Lung (tissue), 12 donors: Measurements from ENCODE around the gene DOCK3. TPM values are rescaled to one million over a fixed set of nuclear protein-coding genes. Genes with fewer than 3 reads are reported as not detected.
"Not testable (repeated sequence)": the region's sequence is repeated elsewhere in the genome, so short reads cannot be mapped to it uniquely, and the experiment has no call there.

Source experiments
- ATAC-seq: fragments of 200-7000 bp; cut with Tn5 transposase; one replicate; pipeline ENCODE4 v1.9.1; 2020; ENCODE audit warnings: moderate number of reproducible peaks; ENCODE audit not compliant: insufficient read depth, low FRiP score
- DNase-seq, 3 donors: peaks; one replicate each; pipeline ENCODE4 v3.0.0-alpha.2; 2013 to 2017
- H3K27ac ChIP-seq, 2 donors: one replicate each; pipeline ENCODE4 v1.5.1; 2013; ENCODE audit warnings: mild to moderate bottlenecking in 2 of 2, moderate library complexity in 2 of 2, control low read depth in 1 of 2, inconsistent platforms in 1 of 2, low read depth in 1 of 2, low read length in 1 of 2
- H3K27me3 ChIP-seq, 3 donors: one replicate each; pipeline ENCODE4 v1.5.1; 2013; ENCODE audit warnings: low read length in 2 of 3; ENCODE audit not compliant: control insufficient read depth in 3 of 3, insufficient read depth in 3 of 3
- H3K36me3 ChIP-seq, 4 donors: one replicate each; pipeline ENCODE4 v1.5.1; 2013; ENCODE audit warnings: low read length in 4 of 4, mild to moderate bottlenecking in 1 of 4, moderate library complexity in 1 of 4; ENCODE audit not compliant: control insufficient read depth in 4 of 4, insufficient read depth in 4 of 4
- H3K4me1 ChIP-seq, 5 donors: one replicate each; pipeline ENCODE4 v1.5.1; 2013; ENCODE audit warnings: low read length in 5 of 5, mild to moderate bottlenecking in 2 of 5, moderate library complexity in 1 of 5; ENCODE audit not compliant: control insufficient read depth in 5 of 5, insufficient read depth in 5 of 5
- H3K4me3 ChIP-seq: one replicate; pipeline ENCODE4 v1.5.1; 2013; ENCODE audit warnings: mild to moderate bottlenecking, control low read depth, moderate library complexity
- H3K9ac ChIP-seq, 2 donors: one replicate each; pipeline ENCODE4 v1.5.1; 2013; ENCODE audit warnings: low read length in 2 of 2, control low read depth in 1 of 2; ENCODE audit not compliant: insufficient read depth in 1 of 2
- H3K9me3 ChIP-seq, 4 donors: one replicate each; pipeline ENCODE4 v1.5.1; 2013; ENCODE audit warnings: low read length in 3 of 4, mild to moderate bottlenecking in 1 of 4, moderate library complexity in 1 of 4; ENCODE audit not compliant: control insufficient read depth in 4 of 4, insufficient read depth in 3 of 4
- WGBS, 2 donors: extraction: QIAGEN DNeasy Blood & Tissue Kit; methylation state at CpG; one replicate each; pipeline ENCODE4 v1.1.7; 2013; 5-methylcytosine and 5-hydroxymethylcytosine counted together
- polyA plus RNA-seq, 2 donors: library from polyadenylated mRNA; stranded (reverse); fragments of 200-250 nt; gene quantifications; one replicate each; pipeline ENCODE4 v1.2.1, GENCODE V29; 2013
- total RNA-seq, 2 donors: library from RNA; depleted of rRNA in 1 of 2; stranded (reverse); fragments of >200 nt in 1 of 2; gene quantifications; one replicate each; pipeline ENCODE4 v1.2.1, GENCODE V29; 2014 to 2021
- TF ChIP-seq, protein P1 (sequence below): IDR thresholded peaks from 2 replicates; pipeline ENCODE4 v1.5.1; 2012; ENCODE audit warnings: mild to moderate bottlenecking; ENCODE audit errors: control extremely low read depth, extremely low read depth
- donor health status: control.
- donor health status: control.
- donor health status: Bipolar disorder and iron deficiency.
- donor health status: healthy.
- donor health status: DM: yes; HTN: yes; CAD: no.

DOCK3 gene
- total and polyA plus RNA-seq, 4 donors, result 0.06 to 1.4 (median 0.34) TPM

DNA sequence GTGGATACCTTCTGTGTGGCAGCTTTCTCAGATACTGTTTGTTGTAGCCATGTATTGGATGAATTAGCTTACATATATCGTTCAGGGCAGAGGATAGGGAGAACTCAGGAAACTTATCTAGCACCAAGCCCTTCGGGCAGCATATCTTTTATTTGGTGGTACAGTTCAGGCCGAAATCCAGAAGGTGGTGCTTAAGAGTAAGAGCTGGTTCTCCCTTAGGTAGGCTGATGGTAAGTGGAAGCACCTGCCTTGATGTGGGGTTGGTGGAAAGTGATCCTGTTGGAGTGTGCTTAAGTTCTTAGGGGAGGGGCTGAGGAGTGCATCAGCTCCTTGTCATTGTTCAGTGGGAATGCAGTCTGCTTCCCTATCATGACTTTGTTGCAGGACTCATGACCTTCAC lies 187.5 kb downstream of the DOCK3 start:
- TF ChIP-seq, protein P1, sequence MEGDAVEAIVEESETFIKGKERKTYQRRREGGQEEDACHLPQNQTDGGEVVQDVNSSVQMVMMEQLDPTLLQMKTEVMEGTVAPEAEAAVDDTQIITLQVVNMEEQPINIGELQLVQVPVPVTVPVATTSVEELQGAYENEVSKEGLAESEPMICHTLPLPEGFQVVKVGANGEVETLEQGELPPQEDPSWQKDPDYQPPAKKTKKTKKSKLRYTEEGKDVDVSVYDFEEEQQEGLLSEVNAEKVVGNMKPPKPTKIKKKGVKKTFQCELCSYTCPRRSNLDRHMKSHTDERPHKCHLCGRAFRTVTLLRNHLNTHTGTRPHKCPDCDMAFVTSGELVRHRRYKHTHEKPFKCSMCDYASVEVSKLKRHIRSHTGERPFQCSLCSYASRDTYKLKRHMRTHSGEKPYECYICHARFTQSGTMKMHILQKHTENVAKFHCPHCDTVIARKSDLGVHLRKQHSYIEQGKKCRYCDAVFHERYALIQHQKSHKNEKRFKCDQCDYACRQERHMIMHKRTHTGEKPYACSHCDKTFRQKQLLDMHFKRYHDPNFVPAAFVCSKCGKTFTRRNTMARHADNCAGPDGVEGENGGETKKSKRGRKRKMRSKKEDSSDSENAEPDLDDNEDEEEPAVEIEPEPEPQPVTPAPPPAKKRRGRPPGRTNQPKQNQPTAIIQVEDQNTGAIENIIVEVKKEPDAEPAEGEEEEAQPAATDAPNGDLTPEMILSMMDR, result no peak
- Histone ChIP-seq H3K27me3 (no peaks in the 10 kb centered on the region), H3K4me3 (no peak overlapping the region), H3K4me1 (no peaks in the 10 kb centered on the region), H3K9ac (no peak overlapping the region), H3K9me3 (no peaks in the 10 kb centered on the region), H3K27ac (no peak overlapping the region), H3K36me3 (no peaks in the 10 kb centered on the region)
- WGBS, 2 donors, result 83 to 87% methylated on average over 3 of the region's 3 CpGs
- ATAC-seq (no peak), DNase-seq (no peak)

DNA sequence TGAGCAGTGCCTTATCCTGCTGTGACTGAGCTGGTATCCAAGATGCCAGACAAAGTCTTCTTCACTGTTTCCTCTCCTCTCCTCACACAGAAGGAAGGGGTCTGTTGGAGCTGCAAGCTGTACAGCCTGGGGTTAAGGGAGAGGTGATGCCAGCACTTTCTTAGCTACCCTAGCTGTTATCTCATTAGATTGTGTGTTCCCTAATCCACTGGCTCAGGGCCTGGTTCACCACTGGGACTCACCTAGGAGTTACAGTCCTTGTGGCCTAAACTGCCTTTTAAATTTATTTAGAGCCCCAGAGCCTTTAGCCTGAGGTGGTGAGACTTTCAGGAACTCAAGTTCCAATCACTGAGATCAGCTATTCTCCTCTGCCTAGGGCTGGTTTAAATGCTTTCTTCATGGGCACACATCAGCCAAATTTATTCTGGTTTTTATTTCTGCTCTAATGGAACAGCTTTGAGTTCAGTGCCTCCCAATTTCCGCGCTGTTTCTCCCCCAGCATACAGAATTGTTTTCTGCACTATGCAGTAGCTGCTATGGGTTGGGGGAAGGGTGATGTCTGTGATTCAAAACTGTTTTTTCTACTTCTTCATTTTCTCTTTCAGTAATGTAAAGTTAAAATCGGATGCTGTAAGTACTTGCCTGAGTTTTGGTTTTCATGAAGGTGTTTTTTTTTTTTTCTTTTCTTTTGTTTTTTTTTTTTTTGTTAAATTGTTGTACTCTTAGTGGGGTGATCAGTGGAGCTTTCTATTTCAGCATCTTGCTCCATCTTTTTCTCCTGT lies 198.8 kb downstream of the DOCK3 start:
- Histone ChIP-seq H3K4me3 (no peak overlapping the region), H3K4me1 (no peaks in the 10 kb centered on the region), H3K27me3 (no peaks in the 10 kb centered on the region), H3K9ac (no peak overlapping the region), H3K36me3 (no peaks in the 10 kb centered on the region), H3K9me3 (peaks cover 0 to 4% (median 0%) of the 10 kb centered on the region in 4 donors), H3K27ac (no peak overlapping the region)
- DNase-seq, result no peak
- ATAC-seq, result no peak
- WGBS, 2 donors, result 73 to 78% methylated on average over 3 of the region's 3 CpGs
- TF ChIP-seq, protein P1, result no peak

DNA sequence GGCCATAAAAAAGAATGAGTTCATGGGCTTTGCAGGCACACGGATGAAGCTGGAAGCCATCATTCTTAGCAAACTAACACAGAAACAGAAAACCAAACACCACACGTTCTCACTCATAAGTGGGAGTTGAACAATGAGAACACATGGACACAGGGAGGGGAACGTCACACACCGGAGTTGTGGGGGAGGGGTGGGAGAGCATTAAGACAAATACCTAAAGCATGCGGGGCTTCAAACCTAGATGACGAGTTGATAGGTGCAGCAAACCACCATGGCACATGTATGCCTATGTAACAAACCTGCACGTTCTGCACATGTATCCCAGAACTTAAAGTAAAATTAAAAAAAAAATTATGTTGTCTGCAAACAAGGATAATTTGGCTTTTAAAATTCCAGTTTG lies 200.1 kb downstream of the DOCK3 start:
- WGBS, 2 donors, result 61 to 73% methylated on average over 7 of the region's 7 CpGs
- not testable (repeated sequence) for H3K9ac ChIP-seq, ATAC-seq, H3K4me3 ChIP-seq, H3K9me3 ChIP-seq, H3K27ac ChIP-seq, H3K36me3 ChIP-seq, H3K27me3 ChIP-seq, H3K4me1 ChIP-seq
- DNase-seq, result peak in 1 of 3 donors; percentile 2

DNA sequence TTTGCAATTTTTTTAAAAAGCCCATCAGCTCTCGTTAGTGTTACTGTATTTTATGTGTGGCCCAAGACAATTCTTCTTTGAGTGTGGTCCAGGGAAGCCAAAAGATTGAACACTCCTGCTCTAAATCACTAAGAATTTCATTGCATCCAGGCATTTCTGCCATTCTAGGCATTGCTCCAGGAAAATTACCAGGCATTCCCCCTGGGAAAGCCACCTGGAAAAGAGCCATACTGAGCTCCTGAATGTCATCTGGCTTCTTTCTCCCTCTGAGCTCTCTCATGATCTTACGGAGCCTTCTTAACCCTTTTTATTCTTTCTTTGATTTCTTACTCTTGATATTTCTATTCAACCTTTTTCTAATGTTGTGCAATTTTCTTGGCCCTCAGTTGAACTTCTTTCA lies 202.2 kb downstream of the DOCK3 start:
- DNase-seq, result no peak
- Histone ChIP-seq H3K4me3 (no peak overlapping the region), H3K4me1 (no peaks in the 10 kb centered on the region), H3K9ac (no peak overlapping the region), H3K27me3 (no peaks in the 10 kb centered on the region), H3K27ac (no peak overlapping the region), H3K36me3 (no peaks in the 10 kb centered on the region), H3K9me3 (peaks cover 0 to 4% (median 0%) of the 10 kb centered on the region in 4 donors)
- ATAC-seq, result no peak
- WGBS, 2 donors, result 71 to 81% methylated on average over 2 of the region's 2 CpGs
- TF ChIP-seq, protein P1, result no peak

DNA sequence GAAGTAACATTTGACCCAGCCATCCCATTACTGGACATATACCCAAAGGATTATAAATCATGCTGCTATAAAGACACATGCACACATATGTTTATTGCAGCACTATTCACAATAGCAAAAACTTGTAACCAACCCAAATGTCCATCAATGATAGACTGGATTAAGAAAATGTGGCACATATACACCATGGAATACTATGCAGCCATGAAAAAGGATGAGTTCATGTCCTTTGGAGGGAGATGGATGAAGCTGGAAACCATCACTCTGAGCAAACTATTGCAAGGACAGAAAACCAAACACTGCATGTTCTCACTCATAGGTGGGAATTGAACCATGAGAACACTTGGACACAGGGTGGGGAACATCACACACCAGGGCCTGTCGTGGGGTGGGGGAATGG lies 208.0 kb downstream of the DOCK3 start:
- H3K27me3 ChIP-seq, H3K4me1 ChIP-seq, H3K9me3 ChIP-seq, ATAC-seq, H3K36me3 ChIP-seq, H3K27ac ChIP-seq, H3K4me3 ChIP-seq, H3K9ac ChIP-seq, DNase-seq: not testable (repeated sequence)
- 85 to 94% methylated on average over 1 of the region's 1 CpG for WGBS, 2 donors
